ENCODE data around the gene DNAH17. TPM values are rescaled to one million over a fixed set of nuclear protein-coding genes. Genes with fewer than 3 reads are reported as not detected.
A peak's percentile ranks its signal among the peaks of the same experiment; 100 is the strongest.

DNAH17 gene
- total RNA-seq, 1 experiment from 2014 or later, result 0.13 TPM

DNA sequence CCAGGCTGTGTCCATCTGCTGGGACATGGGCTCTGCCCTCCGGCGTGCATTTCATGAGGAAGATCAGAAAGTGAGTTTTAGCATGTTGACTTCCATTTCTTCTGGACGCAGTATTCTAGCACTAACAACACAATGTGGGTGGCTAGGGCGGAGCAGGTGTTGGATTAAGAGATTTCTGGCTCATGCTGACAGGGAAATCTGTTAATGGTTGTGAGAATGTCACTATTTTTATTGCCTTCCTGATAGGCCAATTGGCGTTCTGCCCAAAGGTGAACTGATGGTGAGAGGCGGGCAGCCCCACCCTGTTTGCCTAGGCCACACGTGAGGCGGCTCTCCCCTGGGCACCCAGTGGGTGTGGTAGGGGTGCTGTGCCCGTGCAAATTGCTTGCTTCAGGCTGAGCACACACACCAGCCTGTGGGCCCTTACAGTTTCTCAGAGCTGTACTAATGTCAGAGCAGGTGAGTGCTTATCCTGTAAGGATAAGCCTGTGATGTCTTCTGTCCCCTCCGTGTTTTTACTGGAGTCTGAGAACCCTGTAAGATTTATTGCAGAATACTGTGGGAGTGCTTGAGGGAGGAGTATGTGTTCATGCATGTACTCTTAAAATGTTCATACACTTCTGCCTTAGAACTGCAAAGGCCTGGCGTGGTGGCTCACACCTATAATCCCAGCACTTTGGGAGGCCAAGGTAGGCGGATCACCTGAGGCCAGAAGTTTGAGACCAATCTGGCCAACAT, 167.8 kb downstream of the DNAH17 start:
- Histone ChIP-seq H4K91ac (ENCODE audit: insufficient read length, low read depth, low read length) (no peak overlapping the region), H2BK15ac (ENCODE audit: low read depth, low read length) (no peak overlapping the region), H4K20me1 (ENCODE audit: control insufficient read depth, insufficient read depth, insufficient read length) (peaks cover 2% of the 10 kb centered on the region), H3K9ac (ENCODE audit: extremely low read depth, insufficient read length, low read length) (no peak overlapping the region), H3T11ph (ENCODE audit: low read length) (no peak overlapping the region), H3K4me1 (ENCODE audit: insufficient read depth, low read length) (no peaks in the 10 kb centered on the region), H3K79me2 (ENCODE audit: insufficient read depth, low read length) (peaks cover 6% of the 10 kb centered on the region; the same call in 1 of the 2 replicates), H3K23ac (ENCODE audit: insufficient read length, low read depth, low read length) (peak overlapping the region; percentile 52), H2BK5ac (ENCODE audit: insufficient read length, low read length) (no peak overlapping the region), H3K4ac (ENCODE audit: low read depth, low read length) (no peak overlapping the region), H2AK5ac (ENCODE audit: insufficient read length, low read length) (no peak overlapping the region), H3K27me3 (ENCODE audit: insufficient read depth, low read length) (no peaks in the 10 kb centered on the region), H2BK12ac (ENCODE audit: insufficient read length, low read depth, low read length) (no peak overlapping the region), H2BK20ac (ENCODE audit: low read depth, low read length, poor library complexity, severe bottlenecking) (no peak overlapping the region), H4K5ac (ENCODE audit: insufficient read length, low read depth, low read length) (no peak overlapping the region), H3K9me3 (ENCODE audit: control insufficient read depth, low read depth, low read length) (no peaks in the 10 kb centered on the region), H3K56ac (ENCODE audit: insufficient read length, low read depth, low read length) (no peak overlapping the region), H3K4me2 (ENCODE audit: insufficient read depth, insufficient read length, low read length) (no peak overlapping the region), H3K23me2 (ENCODE audit: insufficient read length, low read depth, low read length, poor library complexity, severe bottlenecking) (no peaks in the 10 kb centered on the region), H3K14ac (ENCODE audit: insufficient read depth, low read length) (no peak overlapping the region; the same call in 1 of the 2 replicates), H2BK120ac (ENCODE audit: low read depth, low read length, poor library complexity, severe bottlenecking) (no peak overlapping the region), H3K79me1 (ENCODE audit: insufficient read depth, low read depth, low read length, poor library complexity, severe bottlenecking) (peaks cover 5% of the 10 kb centered on the region), H4K8ac (replicated peaks; ENCODE audit: insufficient read length, low read depth, low read length) (no peak overlapping the region), H3K18ac (ENCODE audit: insufficient read length, low read depth, low read length) (no peak overlapping the region), H2AFZ (ENCODE audit: low read length) (no peak overlapping the region), H3K27ac (ENCODE audit: insufficient read length, low read depth, low read length) (no peak overlapping the region)
- no peaks in the 10 kb centered on the region for H3K9me3 Mint-ChIP-seq
- H3K36me3 Mint-ChIP-seq (ENCODE audit: insufficient read depth in 1 of 3, low read depth in 3 of 3), result peaks cover 18 to 47% (median 28%) of the 10 kb centered on the region in 3 experiments; a peak in 6 of 7 replicates
- peaks cover 16 to 21% of the 10 kb centered on the region in 2 experiments for H3K4me1 Mint-ChIP-seq
- peak overlapping the region in 2 of 3 experiments; percentile 12 to 15; a peak in 2 of 7 replicates for H3K27ac Mint-ChIP-seq
- WGBS (ENCODE audit: extremely low coverage, insufficient read length, low lambda C conversion rate), result no CpG with 5 or more reads among the region's 12 CpGs
- H3K27me3 Mint-ChIP-seq (ENCODE audit: low read depth), result no peaks in the 10 kb centered on the region
- TF ChIP-seq, protein P1, sequence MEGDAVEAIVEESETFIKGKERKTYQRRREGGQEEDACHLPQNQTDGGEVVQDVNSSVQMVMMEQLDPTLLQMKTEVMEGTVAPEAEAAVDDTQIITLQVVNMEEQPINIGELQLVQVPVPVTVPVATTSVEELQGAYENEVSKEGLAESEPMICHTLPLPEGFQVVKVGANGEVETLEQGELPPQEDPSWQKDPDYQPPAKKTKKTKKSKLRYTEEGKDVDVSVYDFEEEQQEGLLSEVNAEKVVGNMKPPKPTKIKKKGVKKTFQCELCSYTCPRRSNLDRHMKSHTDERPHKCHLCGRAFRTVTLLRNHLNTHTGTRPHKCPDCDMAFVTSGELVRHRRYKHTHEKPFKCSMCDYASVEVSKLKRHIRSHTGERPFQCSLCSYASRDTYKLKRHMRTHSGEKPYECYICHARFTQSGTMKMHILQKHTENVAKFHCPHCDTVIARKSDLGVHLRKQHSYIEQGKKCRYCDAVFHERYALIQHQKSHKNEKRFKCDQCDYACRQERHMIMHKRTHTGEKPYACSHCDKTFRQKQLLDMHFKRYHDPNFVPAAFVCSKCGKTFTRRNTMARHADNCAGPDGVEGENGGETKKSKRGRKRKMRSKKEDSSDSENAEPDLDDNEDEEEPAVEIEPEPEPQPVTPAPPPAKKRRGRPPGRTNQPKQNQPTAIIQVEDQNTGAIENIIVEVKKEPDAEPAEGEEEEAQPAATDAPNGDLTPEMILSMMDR (conservative IDR thresholded peaks at IDR 0.05), result no peak
- no peak for DNase-seq
- H3K4me3 Mint-ChIP-seq, result no peak overlapping the region

Data from H9 (cell line).